HEK293T (cell line): ENCODE measurements around the gene POLN.

Experiments
- CTCF ChIA-PET: fragments of 350-600 bp; formaldehyde crosslinking; extraction: SDS; loops from one replicate; lab custom pipeline; 2021; ENCODE audit warnings: antibody characterized with exemption, inconsistent platforms; lab: Yijun Ruan, JAX
- POLR2A ChIA-PET: fragments of 350-600 bp; formaldehyde crosslinking; extraction: SDS; loops from one replicate; lab custom pipeline; 2020; ENCODE audit warnings: antibody characterized with exemption, inconsistent platforms; lab: Yijun Ruan, JAX
- DNase-seq: peaks from one replicate; pipeline ENCODE4 v3.0.0; 2012; ENCODE audit warnings: mixed read lengths; ENCODE audit errors: extremely low spot score
- ARNT ChIP-seq: fragments of 450-650 bp; IDR thresholded peaks from 2 replicates; pipeline ENCODE4 v1.6.1; 2017; ENCODE audit warnings: mild to moderate bottlenecking
- BHLHE40 ChIP-seq: fragments of 450-650 bp; IDR thresholded peaks from 2 replicates; pipeline ENCODE4 v1.6.1; 2016; ENCODE audit warnings: mild to moderate bottlenecking, moderate library complexity, borderline replicate concordance
- CTBP1 ChIP-seq: fragments of 450-650 bp; IDR thresholded peaks from 2 replicates; pipeline ENCODE4 v1.6.1; 2016; ENCODE audit warnings: borderline replicate concordance
- ELF4 ChIP-seq: fragments of 450-650 bp; IDR thresholded peaks from 2 replicates; pipeline ENCODE4 v1.6.1; 2017; ENCODE audit warnings: antibody characterized with exemption
- FOXA1 ChIP-seq: fragments of 450-650 bp; IDR thresholded peaks from 2 replicates; pipeline ENCODE4 v1.6.1; 2016; ENCODE audit warnings: mild to moderate bottlenecking
- FOXK2 ChIP-seq: fragments of 450-650 bp; IDR thresholded peaks from 2 replicates; pipeline ENCODE4 v1.6.1; 2016; ENCODE audit warnings: mild to moderate bottlenecking
- FOXM1 ChIP-seq: fragments of 450-650 bp; IDR thresholded peaks from 2 replicates; pipeline ENCODE4 v1.6.1; 2017; ENCODE audit warnings: mild to moderate bottlenecking, borderline replicate concordance
- HDGF ChIP-seq: fragments of 450-650 bp; IDR thresholded peaks from 2 replicates; pipeline ENCODE4 v1.6.1; 2017; ENCODE audit warnings: antibody characterized with exemption, borderline replicate concordance
- L3MBTL2 ChIP-seq: fragments of 450-650 bp; conservative IDR thresholded peaks from 2 replicates; pipeline ENCODE4 v1.6.1; 2016; ENCODE audit warnings: mild to moderate bottlenecking
- LEF1 ChIP-seq: fragments of 450-650 bp; IDR thresholded peaks from 2 replicates; pipeline ENCODE4 v1.6.1; 2017; ENCODE audit warnings: mild to moderate bottlenecking, borderline replicate concordance
- NFRKB ChIP-seq: fragments of 450-650 bp; IDR thresholded peaks from 2 replicates; pipeline ENCODE4 v1.6.1; 2016; ENCODE audit warnings: mild to moderate bottlenecking, moderate library complexity
- PKNOX1 ChIP-seq: fragments of 450-650 bp; IDR thresholded peaks from 2 replicates; pipeline ENCODE4 v1.6.1; 2016
- SP1 ChIP-seq: fragments of 450-650 bp; IDR thresholded peaks from 2 replicates; pipeline ENCODE4 v1.6.1; 2017
- SUZ12 ChIP-seq: fragments of 450-650 bp; IDR thresholded peaks from 2 replicates; pipeline ENCODE4 v1.6.1; 2016; ENCODE audit warnings: mild to moderate bottlenecking
- TARDBP ChIP-seq: fragments of 450-650 bp; IDR thresholded peaks from 2 replicates; pipeline ENCODE4 v1.6.1; 2016
- ZNF384 ChIP-seq: fragments of 450-650 bp; IDR thresholded peaks from 2 replicates; pipeline ENCODE4 v1.6.1; 2016

POLN gene

GRCh38 chr4:2082627-2083026, 159.3 kb downstream of the POLN start:
- DNase-seq: no peak
- ChIA-PET POLR2A (no interaction called here), CTCF (no interaction called here)
- TF ChIP-seq BHLHE40 (no peak), ZNF384 (no peak), LEF1 (no peak), SUZ12 (no peak), L3MBTL2 (no peak), FOXM1 (no peak), NFRKB (no peak), TARDBP (no peak), FOXK2 (no peak), SP1 (no peak), PKNOX1 (no peak), ARNT (no peak), ELF4 (no peak), CTBP1 (no peak)

DNA sequence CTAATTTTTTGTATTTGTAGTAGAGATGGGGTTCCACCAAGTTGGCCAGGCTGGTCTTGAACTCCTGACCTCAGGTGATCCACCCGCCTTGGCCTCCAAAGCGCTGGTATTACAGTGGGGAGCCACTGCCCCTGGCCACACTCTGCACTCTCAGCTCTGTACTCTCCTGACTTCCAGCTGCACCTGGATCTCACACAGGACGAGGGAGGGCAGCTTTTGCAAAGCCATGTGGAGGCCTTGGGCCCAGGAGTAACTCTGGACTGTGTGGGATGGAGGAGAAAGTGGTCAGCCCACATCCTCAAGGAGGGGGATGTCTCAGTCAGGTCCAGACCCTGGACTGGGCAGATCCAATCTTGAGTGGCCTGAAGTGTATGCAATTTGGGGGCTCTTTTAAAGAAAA, 159.8 kb downstream of the POLN start:
- DNase-seq: no peak
- ChIA-PET POLR2A (no interaction called here), CTCF (no interaction called here)
- TF ChIP-seq SUZ12 (no peak), ZNF384 (no peak), ARNT (no peak), FOXA1 (no peak), L3MBTL2 (no peak), NFRKB (no peak), CTBP1 (no peak), FOXK2 (no peak), PKNOX1 (no peak), SP1 (no peak), FOXM1 (no peak), HDGF (no peak), BHLHE40 (no peak), ELF4 (no peak), LEF1 (no peak), TARDBP (no peak)

GRCh38 chr4:2081540-2081939, 160.4 kb downstream of the POLN start:
- ChIA-PET CTCF (no interaction called here), POLR2A (no interaction called here)
- no peak for DNase-seq
- no peak for TF ChIP-seq L3MBTL2
- TF ChIP-seq CTBP1: no peak
- TF ChIP-seq SUZ12: no peak
- no peak for TF ChIP-seq FOXM1
- no peak for TF ChIP-seq PKNOX1
- TF ChIP-seq NFRKB: no peak
- TF ChIP-seq ZNF384: no peak
- no peak for TF ChIP-seq ELF4
- no peak for TF ChIP-seq HDGF
- TF ChIP-seq BHLHE40: no peak
- TF ChIP-seq FOXK2: no peak

- POLR2A ChIA-PET: no interaction called here
- CTCF ChIA-PET: no interaction called here
- no peak for DNase-seq
- TF ChIP-seq LEF1 (no peak), HDGF (no peak), PKNOX1 (no peak), ELF4 (no peak), TARDBP (no peak), SUZ12 (no peak), CTBP1 (no peak), FOXM1 (no peak), ZNF384 (no peak), L3MBTL2 (no peak), ARNT (no peak), SP1 (no peak), NFRKB (no peak), FOXK2 (no peak), BHLHE40 (no peak), FOXA1 (no peak)
Measured at GRCh38 chr4:2080429-2081300, 161.3 kb downstream of the POLN start.

GRCh38 chr4:2079926-2080325, 162.0 kb downstream of the POLN start:
- no peak for DNase-seq
- ChIA-PET CTCF (no interaction called here), POLR2A (no interaction called here)
- TF ChIP-seq TARDBP (no peak), SP1 (no peak), NFRKB (no peak), BHLHE40 (no peak)

DNA sequence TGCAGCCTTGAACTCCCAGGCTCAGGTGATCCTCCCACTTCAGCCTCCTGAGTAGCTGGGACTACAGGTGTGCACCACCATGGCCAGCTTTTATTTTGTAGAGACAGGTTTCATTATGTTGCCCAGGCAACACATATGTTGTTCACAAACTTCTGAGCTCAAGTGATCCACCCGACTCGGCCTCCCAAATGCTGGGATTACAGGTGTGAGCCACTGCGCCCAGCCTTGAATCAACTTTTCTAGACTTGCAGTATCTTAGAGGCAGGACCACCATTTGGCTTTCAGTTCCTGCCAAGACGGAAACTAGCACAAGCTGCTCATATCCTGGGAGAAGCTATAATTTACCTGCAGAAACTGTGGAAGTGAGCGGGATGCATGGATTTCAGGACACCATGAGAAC, 162.9 kb downstream of the POLN start:
- DNase-seq: no peak
- TF ChIP-seq BHLHE40 (no peak), LEF1 (no peak)
- CTCF ChIA-PET: interaction anchor here (0.6 kb wide), 1 partner anchor 42 kb away, joined by 3 read pairs; no protein-coding TSS in a partner anchor
- POLR2A ChIA-PET: no interaction called here
